Thyroid gland (tissue), 4 donors: ENCODE measurements around the gene TCF7L2. TPM values are rescaled to one million over a fixed set of nuclear protein-coding genes. Genes with fewer than 3 reads are reported as not detected.

Experiments
- DNase-seq, 2 donors: peaks; one replicate each; pipeline ENCODE4 v3.0.0-alpha.2; 2019
- H3K27ac ChIP-seq, 3 donors: fragments of 200-600 bp; sonication (generic); 1 replicate in 2 of 3; 2 replicates in 1 of 3; pipeline ENCODE4 v1.5.1; 2016 to 2019; ENCODE audit warnings: mild to moderate bottlenecking in 1 of 3, moderate library complexity in 1 of 3
- H3K27me3 ChIP-seq: fragments of 200-600 bp; sonication (generic); one replicate; pipeline ENCODE4 v1.5.1; 2019
- H3K36me3 ChIP-seq, 2 donors: fragments of 200-600 bp; sonication (generic); one replicate each; pipeline ENCODE4 v1.5.1; 2016 to 2019
- H3K4me1 ChIP-seq, 2 donors: fragments of 200-600 bp; sonication (generic); one replicate each; pipeline ENCODE4 v1.5.1; 2017 to 2019
- H3K4me3 ChIP-seq, 3 donors: fragments of 200-600 bp; sonication (generic); replicated peaks in 1 of 3; 1 replicate in 2 of 3; 2 replicates in 1 of 3; pipeline ENCODE4 v1.5.1; 2016; ENCODE audit warnings: mild to moderate bottlenecking in 1 of 3
- H3K9me3 ChIP-seq: fragments of 200-600 bp; sonication (generic); one replicate; pipeline ENCODE4 v1.5.1; 2017
- POLR2A ChIP-seq, 2 donors: fragments of 450-650 bp; IDR thresholded peaks; one replicate each; pipeline ENCODE4 v1.6.1; 2017; ENCODE audit warnings: antibody characterized with exemption in 2 of 2, mild to moderate bottlenecking in 2 of 2, moderate library complexity in 1 of 2
- WGBS, 2 donors: methylation state at CpG; one replicate each; pipeline ENCODE4 v1.1.5; 2017; 5-methylcytosine and 5-hydroxymethylcytosine counted together
- intact Hi-C: fragments of 100-400 bp; cut with DNase I; formaldehyde crosslinking; loops from one replicate; pipeline ENCODE4 v1.15.1; 2023
- total RNA-seq, 4 donors: library from RNA; depleted of rRNA; stranded (reverse); fragments of >200 nt; gene quantifications; one replicate each; pipeline ENCODE4 v1.2.3, GENCODE V29; 2016
- TF ChIP-seq, protein P1 (sequence below), 6 experiments: fragments of 200-600 bp in 3 of 6; fragments of 450-650 bp in 3 of 6; sonication (generic) in 3 of 6; IDR thresholded peaks; one replicate each; pipeline ENCODE4 v1.5.1; 2016 to 2019; ENCODE audit warnings: antibody characterized with exemption in 6 of 6, mild to moderate bottlenecking in 2 of 6, inconsistent platforms in 1 of 6, moderate library complexity in 1 of 6

The TCF7L2 gene
- total RNA-seq, 4 donors from 2014 or later = 16.2 to 67.1 (median 25.3) TPM

DNA sequence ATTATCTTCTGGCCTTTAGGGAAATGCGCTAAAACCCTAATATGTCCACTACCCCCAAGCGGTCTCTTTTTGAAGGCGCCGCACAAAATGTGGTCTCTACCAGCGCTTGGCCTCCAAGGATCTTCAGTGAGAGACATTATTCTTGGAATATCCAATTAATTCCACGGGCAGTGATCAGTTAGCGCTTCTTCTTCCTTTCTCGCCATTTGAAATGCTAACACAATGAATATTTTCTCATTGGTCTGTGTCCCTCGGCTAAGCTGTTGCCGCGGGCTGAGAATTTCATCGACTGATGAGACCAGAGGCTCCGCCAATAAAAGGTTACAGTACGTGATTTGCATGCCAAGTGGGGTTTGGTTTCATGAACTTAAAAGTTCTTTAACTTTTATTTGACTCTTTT is 169.8 kb downstream of the TCF7L2 start:
- Histone ChIP-seq H3K27me3 (no peaks in the 10 kb centered on the region), H3K4me1 (no peaks in the 10 kb centered on the region), H3K9me3 (no peaks in the 10 kb centered on the region), H3K27ac (no peak overlapping the region), H3K36me3 (no peaks in the 10 kb centered on the region), H3K4me3 (no peak overlapping the region)
- DNase-seq = no peak
- WGBS, 2 donors = 97 to 99% methylated on average over 14 of the region's 14 CpGs
- intact Hi-C loops = loop anchor here (10.0 kb wide), 2 partner anchors 175 to 405 kb away; no protein-coding TSS in a partner anchor
- TF ChIP-seq POLR2A (IDR thresholded peaks at IDR 0.05) = no peak
- TF ChIP-seq, protein P1, sequence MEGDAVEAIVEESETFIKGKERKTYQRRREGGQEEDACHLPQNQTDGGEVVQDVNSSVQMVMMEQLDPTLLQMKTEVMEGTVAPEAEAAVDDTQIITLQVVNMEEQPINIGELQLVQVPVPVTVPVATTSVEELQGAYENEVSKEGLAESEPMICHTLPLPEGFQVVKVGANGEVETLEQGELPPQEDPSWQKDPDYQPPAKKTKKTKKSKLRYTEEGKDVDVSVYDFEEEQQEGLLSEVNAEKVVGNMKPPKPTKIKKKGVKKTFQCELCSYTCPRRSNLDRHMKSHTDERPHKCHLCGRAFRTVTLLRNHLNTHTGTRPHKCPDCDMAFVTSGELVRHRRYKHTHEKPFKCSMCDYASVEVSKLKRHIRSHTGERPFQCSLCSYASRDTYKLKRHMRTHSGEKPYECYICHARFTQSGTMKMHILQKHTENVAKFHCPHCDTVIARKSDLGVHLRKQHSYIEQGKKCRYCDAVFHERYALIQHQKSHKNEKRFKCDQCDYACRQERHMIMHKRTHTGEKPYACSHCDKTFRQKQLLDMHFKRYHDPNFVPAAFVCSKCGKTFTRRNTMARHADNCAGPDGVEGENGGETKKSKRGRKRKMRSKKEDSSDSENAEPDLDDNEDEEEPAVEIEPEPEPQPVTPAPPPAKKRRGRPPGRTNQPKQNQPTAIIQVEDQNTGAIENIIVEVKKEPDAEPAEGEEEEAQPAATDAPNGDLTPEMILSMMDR (IDR thresholded peaks at IDR 0.05) = no peak

DNA sequence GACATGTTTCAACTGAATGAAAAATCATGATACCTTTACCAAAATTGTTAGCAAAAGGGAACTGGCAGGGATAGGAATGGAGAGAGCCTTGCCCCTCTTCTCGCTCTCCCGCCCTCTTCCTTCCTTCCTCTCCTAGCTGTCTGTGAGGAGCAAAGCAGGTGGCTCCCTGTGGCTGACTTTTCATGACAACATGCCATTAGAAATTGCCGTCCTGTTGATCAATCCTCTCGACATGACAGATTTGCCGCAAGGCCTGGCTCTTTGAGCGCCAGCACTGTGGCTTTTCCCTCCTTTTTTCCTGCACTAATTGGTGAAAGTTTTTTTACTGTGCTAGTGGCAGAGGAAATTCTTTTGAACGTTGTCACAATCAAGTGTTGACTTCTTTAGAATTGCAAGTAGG is 171.1 kb downstream of the TCF7L2 start:
- DNase-seq = no peak
- Histone ChIP-seq H3K4me1 (peaks cover 0 to 3% of the 10 kb centered on the region in 2 donors), H3K27me3 (no peaks in the 10 kb centered on the region), H3K4me3 (no peak overlapping the region), H3K27ac (no peak overlapping the region), H3K36me3 (no peaks in the 10 kb centered on the region), H3K9me3 (no peaks in the 10 kb centered on the region)
- intact Hi-C loops = loop anchor here (10.0 kb wide), 2 partner anchors 176 to 406 kb away; no protein-coding TSS in a partner anchor
- TF ChIP-seq POLR2A (IDR thresholded peaks at IDR 0.05) = no peak
- TF ChIP-seq, protein P1 (IDR thresholded peaks at IDR 0.05) = no peak
- WGBS, 2 donors = 77% methylated on average over 7 of the region's 7 CpGs

GRCh38 chr10:113122947-113123346 is 172.9 kb downstream of the TCF7L2 start:
- H3K4me1 ChIP-seq = peaks cover 0 to 6% of the 10 kb centered on the region in 2 donors
- 94 to 95% methylated on average over 9 of the region's 9 CpGs for WGBS, 2 donors
- no peak for DNase-seq
- no peak overlapping the region for H3K27ac ChIP-seq
- H3K9me3 ChIP-seq = no peaks in the 10 kb centered on the region
- no peaks in the 10 kb centered on the region for H3K27me3 ChIP-seq
- no peak overlapping the region for H3K4me3 ChIP-seq
- no peak for TF ChIP-seq POLR2A (IDR thresholded peaks at IDR 0.05)
- TF ChIP-seq, protein P1 (IDR thresholded peaks at IDR 0.05) = no peak
- no peaks in the 10 kb centered on the region for H3K36me3 ChIP-seq
- intact Hi-C loops = loop anchor here (10.0 kb wide), 2 partner anchors 178 to 408 kb away; no protein-coding TSS in a partner anchor

DNA sequence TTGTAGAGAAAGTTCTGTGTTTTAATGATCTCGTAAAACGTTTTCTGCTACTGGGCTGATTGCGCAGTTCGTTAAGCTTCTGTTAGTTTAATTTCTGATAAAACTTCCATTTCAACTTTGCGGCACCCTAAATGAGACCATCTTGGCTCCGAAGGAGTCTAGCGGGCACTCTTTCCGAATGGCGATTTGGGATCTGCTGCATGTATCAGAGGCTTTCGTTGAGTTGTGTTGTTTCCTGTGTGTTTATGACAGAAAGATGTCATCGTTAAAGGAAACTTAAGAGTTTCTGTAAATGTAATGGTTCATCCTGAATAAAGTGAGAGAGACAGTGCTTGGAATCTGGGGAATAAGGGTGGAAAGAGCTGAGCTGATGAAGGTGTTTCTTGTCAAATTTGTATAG is 174.7 kb downstream of the TCF7L2 start:
- 95 to 96% methylated on average over 11 of the region's 11 CpGs for WGBS, 2 donors
- Histone ChIP-seq H3K9me3 (no peaks in the 10 kb centered on the region), H3K4me1 (peaks cover 0 to 6% of the 10 kb centered on the region in 2 donors), H3K27me3 (no peaks in the 10 kb centered on the region), H3K36me3 (no peaks in the 10 kb centered on the region), H3K27ac (no peak overlapping the region), H3K4me3 (no peak overlapping the region)
- no peak for DNase-seq
- TF ChIP-seq, protein P1 (IDR thresholded peaks at IDR 0.05) = no peak
- intact Hi-C loops = loop anchor here (10.0 kb wide), 2 partner anchors 180 to 410 kb away; no protein-coding TSS in a partner anchor

- Histone ChIP-seq H3K27me3 (no peaks in the 10 kb centered on the region), H3K4me1 (peaks cover 0 to 6% of the 10 kb centered on the region in 2 donors), H3K9me3 (no peaks in the 10 kb centered on the region), H3K36me3 (no peaks in the 10 kb centered on the region), H3K27ac (no peak overlapping the region), H3K4me3 (no peak overlapping the region)
- no peak for DNase-seq
- intact Hi-C loops = loop anchor here (10.0 kb wide), 2 partner anchors 181 to 411 kb away; no protein-coding TSS in a partner anchor
- WGBS, 2 donors = 95 to 96% methylated on average over 6 of the region's 6 CpGs
- no peak for TF ChIP-seq POLR2A (IDR thresholded peaks at IDR 0.05)
- TF ChIP-seq, protein P1 (IDR thresholded peaks at IDR 0.05) = no peak
These were observed 175.6 kb downstream of the TCF7L2 start for GRCh38 chr10:113125612-113126011.
